Measurements from ENCODE around the gene SUMF1.

The SUMF1 gene

GRCh38 chr3:4512895-4513616 is 46.0 kb upstream of the SUMF1 start:
- TF ChIP-seq YY1 (IDR thresholded peaks at IDR 0.05; ENCODE audit: low read depth) (no peak), CREB1 (IDR thresholded peaks at IDR 0.05; ENCODE audit: low read depth) (no peak), TCF12 (IDR thresholded peaks at IDR 0.05; ENCODE audit: low read depth) (no peak), ZBTB7A (IDR thresholded peaks at IDR 0.05; ENCODE audit: low read depth) (no peak), USF1 (IDR thresholded peaks at IDR 0.05) (no peak), EGR1 (IDR thresholded peaks at IDR 0.05) (no peak), RAD21 (IDR thresholded peaks at IDR 0.05; ENCODE audit: low read depth) (no peak), REST (IDR thresholded peaks at IDR 0.05; ENCODE audit: low read depth) (no peak), CEBPB (IDR thresholded peaks at IDR 0.05) (no peak), FOXM1 (IDR thresholded peaks at IDR 0.05; ENCODE audit: borderline replicate concordance, low read depth) (no peak), TEAD4 (IDR thresholded peaks at IDR 0.05) (no peak)

- no peak for TF ChIP-seq EGR1 (IDR thresholded peaks at IDR 0.05)
- TF ChIP-seq TCF12 (IDR thresholded peaks at IDR 0.05; ENCODE audit: low read depth): no peak
- no peak for TF ChIP-seq TAF1 (IDR thresholded peaks at IDR 0.05; ENCODE audit: low read depth)
- TF ChIP-seq FOXM1 (IDR thresholded peaks at IDR 0.05; ENCODE audit: borderline replicate concordance, low read depth): no peak
- no peak for TF ChIP-seq CREB1 (IDR thresholded peaks at IDR 0.05; ENCODE audit: low read depth)
Observed at GRCh38 chr3:4511491-4512262, 44.6 kb upstream of the SUMF1 start.

GRCh38 chr3:4509983-4510755 is 43.1 kb upstream of the SUMF1 start:
- TF ChIP-seq TEAD4 (IDR thresholded peaks at IDR 0.05): no peak
- no peak for TF ChIP-seq USF1 (IDR thresholded peaks at IDR 0.05)
- TF ChIP-seq CREB1 (IDR thresholded peaks at IDR 0.05; ENCODE audit: low read depth): no peak
- no peak for TF ChIP-seq FOXM1 (IDR thresholded peaks at IDR 0.05; ENCODE audit: borderline replicate concordance, low read depth)

GRCh38 chr3:4509043-4509442 is 42.0 kb upstream of the SUMF1 start:
- TF ChIP-seq ZBTB7A (IDR thresholded peaks at IDR 0.05; ENCODE audit: low read depth) (no peak), REST (IDR thresholded peaks at IDR 0.05; ENCODE audit: low read depth) (no peak)

- TF ChIP-seq REST (IDR thresholded peaks at IDR 0.05; ENCODE audit: low read depth) (no peak), YY1 (IDR thresholded peaks at IDR 0.05; ENCODE audit: low read depth) (no peak), CREB1 (IDR thresholded peaks at IDR 0.05; ENCODE audit: low read depth) (no peak), RAD21 (IDR thresholded peaks at IDR 0.05; ENCODE audit: low read depth) (no peak), USF1 (IDR thresholded peaks at IDR 0.05) (no peak), NFIC (IDR thresholded peaks at IDR 0.05) (no peak), ZBTB7A (IDR thresholded peaks at IDR 0.05; ENCODE audit: low read depth) (no peak), TEAD4 (IDR thresholded peaks at IDR 0.05) (no peak)
Observed at GRCh38 chr3:4508048-4508981, 41.2 kb upstream of the SUMF1 start.

Measured in Ishikawa (cell line).